GM18909 (cell line): ENCODE data around the gene GTF2A1.

Experiments used
- ATAC-seq: cut with Tn5 transposase; IDR thresholded peaks from one replicate; pipeline ENCODE4 v1.9.1; 2021; ENCODE audit warnings: mild to moderate bottlenecking; ENCODE audit not compliant: unreplicated experiment, poor library complexity

GTF2A1 gene

GRCh38 chr14:81144824-81145603 lies 75.7 kb downstream of the GTF2A1 start:
- ATAC-seq: no peak

GRCh38 chr14:81143793-81144192 lies 77.0 kb downstream of the GTF2A1 start:
- no peak for ATAC-seq

GRCh38 chr14:81141426-81141825 lies 79.3 kb downstream of the GTF2A1 start:
- ATAC-seq: no peak

GRCh38 chr14:81138429-81138828 lies 82.3 kb downstream of the GTF2A1 start:
- no peak for ATAC-seq

- no peak for ATAC-seq
These were observed 83.4 kb downstream of the GTF2A1 start for GRCh38 chr14:81137316-81137715.

- ATAC-seq: no peak
These were observed 87.4 kb downstream of the GTF2A1 start for GRCh38 chr14:81133400-81133799.

GRCh38 chr14:81132468-81132867 lies 88.3 kb downstream of the GTF2A1 start:
- ATAC-seq: no peak

- no peak for ATAC-seq
These were observed 91.5 kb downstream of the GTF2A1 start for GRCh38 chr14:81129242-81129641.

- ATAC-seq: no peak
These were observed 93.0 kb downstream of the GTF2A1 start for GRCh38 chr14:81127785-81128184.

GRCh38 chr14:81125536-81125935 lies 95.2 kb downstream of the GTF2A1 start:
- ATAC-seq: no peak
